ENCODE measurements around the gene FHIT. TPM values are rescaled to one million over a fixed set of nuclear protein-coding genes. Genes with fewer than 3 reads are reported as not detected.

Gene FHIT
- total RNA-seq, 4 donors from 2014 or later, result 3.2 to 10.9 (median 6.4) TPM

DNA sequence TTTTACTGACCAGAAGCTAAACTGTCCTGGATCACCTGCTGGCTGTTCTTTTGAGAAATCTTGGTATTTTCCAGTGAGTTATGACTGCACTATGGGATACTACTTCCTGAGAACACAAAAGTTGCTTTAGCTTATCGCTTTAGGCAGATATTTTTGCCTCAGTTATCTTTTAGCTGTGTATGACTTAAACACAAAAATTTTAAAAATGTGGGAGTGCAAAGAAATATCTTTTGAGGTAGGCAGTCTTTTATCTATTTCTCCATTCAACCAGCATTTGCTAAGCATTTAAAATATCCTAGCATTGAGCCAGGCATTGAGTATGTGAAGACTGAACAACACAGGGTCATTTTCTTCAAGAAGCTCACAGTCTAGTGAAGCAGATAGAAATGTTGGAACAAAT is 981.9 kb downstream of the FHIT start:
- DNase-seq (ENCODE audit: low spot score) (no peak), ATAC-seq (ENCODE audit: low FRiP score) (peak; percentile 88)
- TF ChIP-seq, protein P1, sequence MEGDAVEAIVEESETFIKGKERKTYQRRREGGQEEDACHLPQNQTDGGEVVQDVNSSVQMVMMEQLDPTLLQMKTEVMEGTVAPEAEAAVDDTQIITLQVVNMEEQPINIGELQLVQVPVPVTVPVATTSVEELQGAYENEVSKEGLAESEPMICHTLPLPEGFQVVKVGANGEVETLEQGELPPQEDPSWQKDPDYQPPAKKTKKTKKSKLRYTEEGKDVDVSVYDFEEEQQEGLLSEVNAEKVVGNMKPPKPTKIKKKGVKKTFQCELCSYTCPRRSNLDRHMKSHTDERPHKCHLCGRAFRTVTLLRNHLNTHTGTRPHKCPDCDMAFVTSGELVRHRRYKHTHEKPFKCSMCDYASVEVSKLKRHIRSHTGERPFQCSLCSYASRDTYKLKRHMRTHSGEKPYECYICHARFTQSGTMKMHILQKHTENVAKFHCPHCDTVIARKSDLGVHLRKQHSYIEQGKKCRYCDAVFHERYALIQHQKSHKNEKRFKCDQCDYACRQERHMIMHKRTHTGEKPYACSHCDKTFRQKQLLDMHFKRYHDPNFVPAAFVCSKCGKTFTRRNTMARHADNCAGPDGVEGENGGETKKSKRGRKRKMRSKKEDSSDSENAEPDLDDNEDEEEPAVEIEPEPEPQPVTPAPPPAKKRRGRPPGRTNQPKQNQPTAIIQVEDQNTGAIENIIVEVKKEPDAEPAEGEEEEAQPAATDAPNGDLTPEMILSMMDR (IDR thresholded peaks at IDR 0.05), result no peak

- DNase-seq (ENCODE audit: low spot score) (no peak), ATAC-seq (ENCODE audit: low FRiP score) (no peak)
- TF ChIP-seq, protein P1 (IDR thresholded peaks at IDR 0.05), result no peak
Observed at GRCh38 chr3:60268123-60268522, 983.1 kb downstream of the FHIT start.

GRCh38 chr3:60266444-60266843 is 984.8 kb downstream of the FHIT start:
- ATAC-seq (ENCODE audit: low FRiP score) (no peak), DNase-seq (ENCODE audit: low spot score) (no peak)
- TF ChIP-seq, protein P1 (IDR thresholded peaks at IDR 0.05), result no peak

DNA sequence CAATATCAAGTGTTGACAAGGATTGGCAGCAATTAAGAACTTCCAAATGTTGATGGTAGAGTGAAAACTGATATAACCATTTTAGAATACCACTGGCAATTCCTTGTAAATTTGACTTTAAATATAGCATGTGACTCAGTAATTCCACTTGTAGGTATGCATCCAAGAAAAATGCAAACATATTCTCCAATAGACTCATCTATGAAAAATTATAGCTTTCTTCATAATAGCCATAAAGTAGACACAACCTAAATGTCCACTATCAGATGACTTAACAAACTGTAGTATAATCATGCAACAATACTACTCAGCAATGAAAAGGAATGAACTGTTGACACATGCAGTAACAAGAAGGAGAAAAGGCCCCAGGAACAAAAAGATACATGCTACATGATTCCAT is 988.1 kb downstream of the FHIT start:
- DNase-seq (ENCODE audit: low spot score), result no peak
- TF ChIP-seq, protein P1 (IDR thresholded peaks at IDR 0.05), result no peak
- ATAC-seq (ENCODE audit: low FRiP score), result no peak

DNA sequence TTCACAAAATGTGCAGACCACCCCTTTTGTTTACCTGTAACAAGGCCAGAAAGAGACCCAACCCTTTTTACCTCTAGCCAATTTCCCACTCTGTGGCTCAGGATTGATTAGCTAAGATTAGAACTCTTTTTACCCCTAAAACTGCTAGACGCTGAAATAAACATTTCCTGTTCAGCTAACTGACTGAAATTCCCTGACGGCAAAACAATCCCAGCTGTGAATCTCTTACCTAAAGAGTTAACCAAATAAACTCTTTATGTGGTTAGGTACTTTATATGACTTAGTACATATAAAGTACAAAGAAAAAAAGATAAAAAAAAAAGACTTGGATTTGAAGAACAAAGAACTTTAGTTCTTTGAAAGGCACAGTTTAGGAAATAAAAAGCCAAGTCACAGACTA is 988.7 kb downstream of the FHIT start:
- ATAC-seq (ENCODE audit: low FRiP score) (no peak), DNase-seq (ENCODE audit: low spot score) (no peak)
- TF ChIP-seq, protein P1 (IDR thresholded peaks at IDR 0.05), result no peak

DNA sequence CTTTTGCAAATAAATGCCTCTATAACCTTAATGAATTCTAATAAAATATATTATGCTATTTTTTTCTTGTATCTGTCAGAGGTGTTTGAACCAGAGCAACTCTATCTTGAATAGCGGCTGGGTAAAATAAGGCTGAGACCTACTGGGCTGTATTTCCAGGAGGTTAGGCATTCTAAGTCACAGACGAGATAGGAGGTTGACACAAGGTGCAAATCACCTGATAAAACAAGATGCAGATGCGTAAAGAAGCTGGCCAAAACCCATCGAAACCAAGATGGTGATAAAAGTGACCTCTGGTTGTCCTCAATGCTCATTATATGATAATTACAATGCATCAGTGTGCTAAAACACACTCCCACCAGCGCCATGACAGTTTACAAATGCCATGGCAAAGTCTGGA is 990.7 kb downstream of the FHIT start:
- DNase-seq (ENCODE audit: low spot score) (no peak), ATAC-seq (ENCODE audit: low FRiP score) (no peak)
- TF ChIP-seq, protein P1 (IDR thresholded peaks at IDR 0.05), result no peak

DNA sequence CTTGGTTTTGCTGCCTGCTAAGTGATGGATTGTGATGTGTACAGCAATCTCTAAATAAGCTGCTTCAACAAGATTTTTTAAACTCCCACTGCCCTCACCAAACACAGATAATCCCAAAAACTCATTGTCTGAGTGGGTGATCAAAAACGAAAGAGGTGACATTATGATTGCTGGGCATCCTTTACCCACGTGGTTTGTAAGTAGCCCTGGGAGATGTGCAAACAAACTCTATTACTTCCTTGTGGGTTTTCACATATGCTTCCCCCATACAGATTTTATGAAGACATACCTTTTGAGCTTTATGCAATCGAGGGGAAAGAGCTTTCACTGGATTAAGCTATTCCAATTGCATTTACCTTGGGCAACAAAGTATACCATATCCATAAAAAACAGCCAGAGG is 1000.4 kb downstream of the FHIT start:
- DNase-seq (ENCODE audit: low spot score) (no peak), ATAC-seq (ENCODE audit: low FRiP score) (no peak)
- TF ChIP-seq, protein P1 (IDR thresholded peaks at IDR 0.05), result no peak

Measured in omental fat pad (tissue), 4 donors.